ENCODE data around the gene SREBF1. TPM values are rescaled to one million over a fixed set of nuclear protein-coding genes. Genes with fewer than 3 reads are reported as not detected.

Gene SREBF1
- total and polyA plus RNA-seq, 2 of the 8 experiments (the other 6 are each of a cell fraction or from before 2014, with no cell fraction given) = 28.6 to 70.8 TPM

DNA sequence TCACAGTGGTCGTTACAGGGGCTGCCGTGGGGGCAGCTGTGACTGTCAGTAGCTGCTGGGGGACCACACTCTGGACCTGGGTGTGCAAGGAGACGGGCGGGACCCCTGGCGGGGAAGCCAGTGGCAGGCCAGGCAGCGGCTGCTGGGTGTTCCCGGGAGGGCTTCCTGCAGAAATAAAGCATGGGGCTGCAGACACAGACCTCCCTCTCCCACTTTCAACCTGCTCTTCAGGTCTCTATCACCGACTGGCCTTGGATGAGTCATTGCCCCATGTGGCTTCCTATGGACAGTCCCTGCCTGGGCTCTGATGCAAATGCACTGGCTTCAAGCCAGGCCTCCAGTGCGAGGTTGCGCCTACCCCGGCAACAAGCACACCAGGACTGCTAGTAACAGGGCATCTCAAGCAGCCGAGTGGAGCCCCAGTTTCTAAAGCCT is 17.2 kb downstream of the SREBF1 start:
- no peak overlapping the region for H3K4me3 ChIP-seq (ENCODE audit: extremely low read depth in 1 of 4, insufficient read depth in 2 of 4, low read depth in 3 of 4, low read length in 4 of 4)
- no peak for DNase-seq (ENCODE audit: low read depth in 1 of 2, low spot score in 2 of 2)

More for the DNA sequence above, 17.2 kb downstream of the SREBF1 start:
- Histone ChIP-seq H3K4ac (replicated peaks; ENCODE audit: insufficient read length, low read depth, low read length) (no peak overlapping the region), H2BK12ac (ENCODE audit: low read depth, low read length) (no peak overlapping the region), H2AFZ (ENCODE audit: low read length) (no peak overlapping the region), H4K91ac (replicated peaks; ENCODE audit: insufficient read length, low read length) (no peak overlapping the region), H3K36me3 (ENCODE audit: control insufficient read depth in 2 of 4, insufficient read depth in 4 of 4, low read length in 3 of 4) (peaks cover 19 to 51% (median 33%) of the 10 kb centered on the region in 4 experiments; a peak in 7 of 8 replicates), H3K27me3 (replicated peaks in 1 of 4; ENCODE audit: control insufficient read depth in 3 of 4, extremely low read depth in 1 of 4, insufficient read depth in 3 of 4, low read length in 3 of 4) (no peaks in the 10 kb centered on the region; a peak in 1 of 7 replicates), H4K5ac (ENCODE audit: insufficient read length, low read depth, low read length) (no peak overlapping the region), H3K23me2 (ENCODE audit: low read depth, low read length) (peaks cover 5% of the 10 kb centered on the region), H4K8ac (ENCODE audit: extremely low read depth, insufficient read depth, low read length) (no peak overlapping the region), H4K20me1 (replicated peaks in 1 of 2; ENCODE audit: control insufficient read depth in 1 of 2, insufficient read depth in 2 of 2, low read length in 2 of 2) (peaks cover 36 to 58% of the 10 kb centered on the region in 2 experiments), H3K14ac (ENCODE audit: insufficient read length) (no peak overlapping the region), H3K9ac (replicated peaks in 1 of 4; ENCODE audit: extremely low read depth in 1 of 4, low read depth in 3 of 4, low read length in 3 of 4) (no peak overlapping the region), H2BK120ac (replicated peaks; ENCODE audit: low read depth, low read length) (no peak overlapping the region), H2BK20ac (ENCODE audit: low read length) (no peak overlapping the region), H3K56ac (replicated peaks; ENCODE audit: insufficient read length, low read depth, low read length) (no peak overlapping the region), H3K79me2 (ENCODE audit: control insufficient read depth in 1 of 2, insufficient read depth in 2 of 2, low read length in 2 of 2) (peaks cover 4 to 34% of the 10 kb centered on the region in 2 experiments; a peak in 3 of 4 replicates), H3K23ac (ENCODE audit: insufficient read length) (no peak overlapping the region), H3K18ac (ENCODE audit: extremely low read depth, low read length) (no peak overlapping the region), H2BK15ac (ENCODE audit: low read length) (no peak overlapping the region), H3K79me1 (ENCODE audit: low read depth, low read length) (peaks cover 31% of the 10 kb centered on the region), H3K4me1 (replicated peaks in 1 of 4; ENCODE audit: control insufficient read depth in 3 of 4, insufficient read depth in 4 of 4, low read length in 3 of 4) (peaks cover 7 to 29% (median 21%) of the 10 kb centered on the region in 4 experiments), H3K9me3 (ENCODE audit: insufficient read depth in 2 of 2, low read depth in 1 of 2, low read length in 1 of 2) (no peaks in the 10 kb centered on the region), H3K27ac (ENCODE audit: low read depth, low read length) (no peak overlapping the region), H2AK5ac (ENCODE audit: low read depth, low read length) (no peak overlapping the region), H2BK5ac (ENCODE audit: low read depth, low read length) (no peak overlapping the region), H3K4me2 (ENCODE audit: insufficient read depth in 1 of 2, low read depth in 2 of 2, low read length in 2 of 2) (no peak overlapping the region)
- no peak for FAIRE-seq
- WGBS, 2 experiments (ENCODE audit: extremely low coverage in 1 of 2, insufficient coverage in 1 of 2, insufficient read length in 1 of 2, insufficient replicate concordance in 2 of 2, low coverage in 1 of 2, low lambda C conversion rate in 2 of 2, missing lambda C conversion rate in 1 of 2) = 93% methylated on average over 12 of the region's 12 CpGs; no CpG with 5 or more reads in 1 of the 2 experiments
- TF ChIP-seq TCF12 (IDR thresholded peaks at IDR 0.05; ENCODE audit: low read depth, low read length) (no peak), JUND (IDR thresholded peaks at IDR 0.05; ENCODE audit: low read length) (peak; percentile 70)
- ChIA-PET POLR2A (ENCODE audit: partially characterized antibody) (interaction anchor here (1.1 to 24.7 kb wide), 3 partner anchors 11 to 18 kb away, joined by 4 to 532 read pairs (median 13); partner anchors contain the start of gene SREBF1), CTCF (ENCODE audit: partially characterized antibody) (interaction anchor here (0.8 to 18.1 kb wide), 8 partner anchors 8 to 139 kb away, joined by 3 to 375 read pairs (median 4); partner anchors contain the start of gene SREBF1)
